ENCODE data around the gene EPN3.

DNA sequence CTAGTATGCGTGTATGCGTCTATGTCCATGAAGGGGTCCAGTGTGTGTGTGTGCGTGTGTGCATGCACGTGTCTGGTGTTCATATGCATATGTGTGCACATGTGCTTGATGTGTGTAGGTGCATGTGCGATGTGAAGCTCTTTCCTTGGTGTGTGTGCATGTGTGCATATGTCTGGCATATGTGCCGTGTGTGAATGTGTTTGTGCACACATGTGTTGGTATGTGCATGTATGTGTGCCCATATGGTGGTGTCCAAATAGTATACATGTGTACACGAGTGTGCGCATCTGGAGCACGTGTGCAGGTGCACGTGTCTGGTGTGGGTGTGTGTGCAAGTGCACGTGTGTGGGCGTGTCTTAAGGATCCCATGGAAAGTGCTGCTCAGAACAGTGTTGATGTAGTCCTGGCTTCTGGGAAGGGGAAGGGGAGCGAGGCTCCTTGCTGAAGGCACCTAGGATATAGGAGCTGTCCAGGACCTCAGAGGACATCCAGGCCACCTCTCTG lies 45.0 kb downstream of the EPN3 start:
- TF ChIP-seq, protein P1, sequence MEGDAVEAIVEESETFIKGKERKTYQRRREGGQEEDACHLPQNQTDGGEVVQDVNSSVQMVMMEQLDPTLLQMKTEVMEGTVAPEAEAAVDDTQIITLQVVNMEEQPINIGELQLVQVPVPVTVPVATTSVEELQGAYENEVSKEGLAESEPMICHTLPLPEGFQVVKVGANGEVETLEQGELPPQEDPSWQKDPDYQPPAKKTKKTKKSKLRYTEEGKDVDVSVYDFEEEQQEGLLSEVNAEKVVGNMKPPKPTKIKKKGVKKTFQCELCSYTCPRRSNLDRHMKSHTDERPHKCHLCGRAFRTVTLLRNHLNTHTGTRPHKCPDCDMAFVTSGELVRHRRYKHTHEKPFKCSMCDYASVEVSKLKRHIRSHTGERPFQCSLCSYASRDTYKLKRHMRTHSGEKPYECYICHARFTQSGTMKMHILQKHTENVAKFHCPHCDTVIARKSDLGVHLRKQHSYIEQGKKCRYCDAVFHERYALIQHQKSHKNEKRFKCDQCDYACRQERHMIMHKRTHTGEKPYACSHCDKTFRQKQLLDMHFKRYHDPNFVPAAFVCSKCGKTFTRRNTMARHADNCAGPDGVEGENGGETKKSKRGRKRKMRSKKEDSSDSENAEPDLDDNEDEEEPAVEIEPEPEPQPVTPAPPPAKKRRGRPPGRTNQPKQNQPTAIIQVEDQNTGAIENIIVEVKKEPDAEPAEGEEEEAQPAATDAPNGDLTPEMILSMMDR (IDR thresholded peaks at IDR 0.05): no peak
- TF ChIP-seq ZFX (IDR thresholded peaks at IDR 0.05; ENCODE audit: borderline replicate concordance): no peak
